ENCODE measurements around the gene LCE1C. TPM values are rescaled to one million over a fixed set of nuclear protein-coding genes. Genes with fewer than 3 reads are reported as not detected.

Gene LCE1C
- total RNA-seq, 1 donor from 2014 or later: not detected

GRCh38 chr1:152823294-152823693, 16.8 kb upstream of the LCE1C start:
- DNase-seq (ENCODE audit: low read depth): no peak
- no peak overlapping the region for H3K4me3 ChIP-seq (ENCODE audit: insufficient read depth, low read depth, low read length)
- H3K4me3 Mint-ChIP-seq (ENCODE audit: unreplicated experiment): no peak overlapping the region
- H3K9ac ChIP-seq (ENCODE audit: low read length): no peak overlapping the region
- H3K4me2 ChIP-seq (ENCODE audit: low read length): no peak overlapping the region
- H3K27ac ChIP-seq (ENCODE audit: low read depth, low read length): no peak overlapping the region
- H2AFZ ChIP-seq (ENCODE audit: low read depth, low read length): no peak overlapping the region
- TF ChIP-seq EZH2 (IDR thresholded peaks at IDR 0.05; ENCODE audit: insufficient read depth, low read length) (no peak), CTCF (IDR thresholded peaks at IDR 0.05; ENCODE audit: insufficient read depth, low read depth, low read length) (no peak)
- H3K4me1 ChIP-seq (ENCODE audit: insufficient read depth, low read length): no peaks in the 10 kb centered on the region
- H3K27ac Mint-ChIP-seq (ENCODE audit: unreplicated experiment): no peak overlapping the region
- FAIRE-seq: no peak
- H4K20me1 ChIP-seq (ENCODE audit: insufficient read depth, low read length): no peaks in the 10 kb centered on the region
- no peaks in the 10 kb centered on the region for H3K27me3 ChIP-seq (ENCODE audit: insufficient read depth, low read length)
- H3K4me1 Mint-ChIP-seq (ENCODE audit: low read depth, unreplicated experiment): no peaks in the 10 kb centered on the region
- no peaks in the 10 kb centered on the region for H3K9me3 ChIP-seq (ENCODE audit: insufficient read depth, low read depth, low read length)
- no peaks in the 10 kb centered on the region for H3K79me2 ChIP-seq (ENCODE audit: insufficient read depth, low read length)
- H3K36me3 ChIP-seq (ENCODE audit: insufficient read depth, low read length): no peaks in the 10 kb centered on the region
- no peaks in the 10 kb centered on the region for H3K9me3 Mint-ChIP-seq (ENCODE audit: unreplicated experiment)
- H3K27me3 Mint-ChIP-seq (ENCODE audit: low read depth, unreplicated experiment): peaks cover 7% of the 10 kb centered on the region
- H3K36me3 Mint-ChIP-seq (ENCODE audit: low read depth, unreplicated experiment): no peaks in the 10 kb centered on the region

GRCh38 chr1:152817309-152817708, 10.9 kb upstream of the LCE1C start:
- no peak overlapping the region for H3K27ac ChIP-seq (ENCODE audit: low read depth, low read length)
- no peak overlapping the region for H3K9ac ChIP-seq (ENCODE audit: low read length)
- Mint-ChIP-seq H3K9me3 (ENCODE audit: unreplicated experiment) (no peaks in the 10 kb centered on the region), H3K36me3 (ENCODE audit: low read depth, unreplicated experiment) (no peaks in the 10 kb centered on the region), H3K4me3 (ENCODE audit: unreplicated experiment) (no peak overlapping the region), H3K27me3 (ENCODE audit: low read depth, unreplicated experiment) (peaks cover 4% of the 10 kb centered on the region), H3K4me1 (ENCODE audit: low read depth, unreplicated experiment) (no peaks in the 10 kb centered on the region), H3K27ac (ENCODE audit: unreplicated experiment) (no peak overlapping the region)
- no peak overlapping the region for H2AFZ ChIP-seq (ENCODE audit: low read depth, low read length)
- H3K27me3 ChIP-seq (ENCODE audit: insufficient read depth, low read length): no peaks in the 10 kb centered on the region
- no peaks in the 10 kb centered on the region for H3K36me3 ChIP-seq (ENCODE audit: insufficient read depth, low read length)
- no peaks in the 10 kb centered on the region for H4K20me1 ChIP-seq (ENCODE audit: insufficient read depth, low read length)
- no peak for FAIRE-seq
- no peaks in the 10 kb centered on the region for H3K79me2 ChIP-seq (ENCODE audit: insufficient read depth, low read length)
- H3K4me1 ChIP-seq (ENCODE audit: insufficient read depth, low read length): no peaks in the 10 kb centered on the region
- no peaks in the 10 kb centered on the region for H3K9me3 ChIP-seq (ENCODE audit: insufficient read depth, low read depth, low read length)
- no peak overlapping the region for H3K4me2 ChIP-seq (ENCODE audit: low read length)
- DNase-seq (ENCODE audit: low read depth): no peak
- no peak overlapping the region for H3K4me3 ChIP-seq (ENCODE audit: insufficient read depth, low read depth, low read length)
- TF ChIP-seq EZH2 (IDR thresholded peaks at IDR 0.05; ENCODE audit: insufficient read depth, low read length) (no peak), CTCF (IDR thresholded peaks at IDR 0.05; ENCODE audit: insufficient read depth, low read depth, low read length) (no peak)

- H3K4me1 ChIP-seq (ENCODE audit: insufficient read depth, low read length): no peaks in the 10 kb centered on the region
- H3K27ac ChIP-seq (ENCODE audit: low read depth, low read length): no peak within 1 kb of the TSS
- Mint-ChIP-seq H3K27ac (ENCODE audit: unreplicated experiment) (no peak within 1 kb of the TSS), H3K4me1 (ENCODE audit: low read depth, unreplicated experiment) (no peaks in the 10 kb centered on the region), H3K4me3 (ENCODE audit: unreplicated experiment) (no peak within 1 kb of the TSS), H3K36me3 (ENCODE audit: low read depth, unreplicated experiment) (no peaks in the 10 kb centered on the region), H3K9me3 (ENCODE audit: unreplicated experiment) (no peaks in the 10 kb centered on the region), H3K27me3 (ENCODE audit: low read depth, unreplicated experiment) (peaks cover 9% of the 10 kb centered on the region)
- no peak within 1 kb of the TSS for H3K9ac ChIP-seq (ENCODE audit: low read length)
- H3K4me2 ChIP-seq (ENCODE audit: low read length): no peak within 1 kb of the TSS
- TF ChIP-seq CTCF (IDR thresholded peaks at IDR 0.05; ENCODE audit: insufficient read depth, low read depth, low read length) (no peak), EZH2 (IDR thresholded peaks at IDR 0.05; ENCODE audit: insufficient read depth, low read length) (no peak)
- no peak within 1 kb of the TSS for H2AFZ ChIP-seq (ENCODE audit: low read depth, low read length)
- H3K4me3 ChIP-seq (ENCODE audit: insufficient read depth, low read depth, low read length): no peak within 1 kb of the TSS
- H3K36me3 ChIP-seq (ENCODE audit: insufficient read depth, low read length): no peaks in the 10 kb centered on the region
- H3K27me3 ChIP-seq (ENCODE audit: insufficient read depth, low read length): no peaks in the 10 kb centered on the region
- no peaks in the 10 kb centered on the region for H4K20me1 ChIP-seq (ENCODE audit: insufficient read depth, low read length)
- no peaks in the 10 kb centered on the region for H3K79me2 ChIP-seq (ENCODE audit: insufficient read depth, low read length)
- H3K9me3 ChIP-seq (ENCODE audit: insufficient read depth, low read depth, low read length): no peaks in the 10 kb centered on the region
- no peak for DNase-seq (ENCODE audit: low read depth)
- no peak for FAIRE-seq
These were observed 5.2 kb upstream of the LCE1C start, which contains the start of gene LCE1B for GRCh38 chr1:152811671-152812070. LCE1B (plus strand) TSS chr1:152811971; CDS start chr1:152812447, 476 bp downstream.

Measured in astrocyte (in vitro differentiated cells and primary cell).